BE2C (cell line): ENCODE results near the gene PPP1R18.

Source experiments
- DNase-seq: peaks from one replicate; pipeline ENCODE4 v3.0.0-alpha.2; 2020
- H3K27me3 ChIP-seq: fragments of 250-450 bp; sonication (Bioruptor Pico); 2 replicates; pipeline ENCODE4 v1.5.1; 2020; ENCODE audit warnings: mild to moderate bottlenecking
- H3K36me3 ChIP-seq: fragments of 250-450 bp; sonication (Bioruptor Pico); 2 replicates; pipeline ENCODE4 v1.5.1; 2020; ENCODE audit warnings: mild to moderate bottlenecking
- H3K4me1 ChIP-seq: fragments of 250-450 bp; sonication (Bioruptor Pico); 2 replicates; pipeline ENCODE4 v1.5.1; 2020
- H3K4me3 ChIP-seq: 2 replicates; pipeline ENCODE4 v1.5.1; 2011; ENCODE audit warnings: low read depth, low read length
- H3K9me3 ChIP-seq: fragments of 250-450 bp; sonication (Bioruptor Pico); 2 replicates; pipeline ENCODE4 v1.5.1; 2020
- CTCF ChIP-seq: IDR thresholded peaks from 2 replicates; pipeline ENCODE4 v1.5.1; 2012; ENCODE audit warnings: mild to moderate bottlenecking, low read depth, low read length

Gene PPP1R18

GRCh38 chr6:30709101-30709868, 22.8 kb upstream of the PPP1R18 start:
- Histone ChIP-seq H3K4me3 (no peak overlapping the region), H3K36me3 (peaks cover 57% of the 10 kb centered on the region), H3K9me3 (no peaks in the 10 kb centered on the region), H3K27me3 (no peaks in the 10 kb centered on the region), H3K4me1 (no peaks in the 10 kb centered on the region)
- DNase-seq, result no peak
- TF ChIP-seq CTCF, result no peak

- TF ChIP-seq CTCF, result no peak
- no peak for DNase-seq
- H3K4me1 ChIP-seq, result no peaks in the 10 kb centered on the region
- no peaks in the 10 kb centered on the region for H3K9me3 ChIP-seq
- H3K4me3 ChIP-seq, result no peak overlapping the region
- no peaks in the 10 kb centered on the region for H3K27me3 ChIP-seq
- H3K36me3 ChIP-seq, result peaks cover 45% of the 10 kb centered on the region
These were observed 20.9 kb upstream of the PPP1R18 start for GRCh38 chr6:30707281-30707850.

GRCh38 chr6:30705620-30706019, 19.2 kb upstream of the PPP1R18 start:
- DNase-seq, result no peak
- no peaks in the 10 kb centered on the region for H3K4me1 ChIP-seq
- H3K9me3 ChIP-seq, result no peaks in the 10 kb centered on the region
- no peaks in the 10 kb centered on the region for H3K27me3 ChIP-seq
- H3K4me3 ChIP-seq, result no peak overlapping the region
- no peak for TF ChIP-seq CTCF
- H3K36me3 ChIP-seq, result peaks cover 28% of the 10 kb centered on the region

- TF ChIP-seq CTCF, result no peak
- H3K4me3 ChIP-seq, result no peak overlapping the region
- H3K36me3 ChIP-seq, result peaks cover 12% of the 10 kb centered on the region
- no peak for DNase-seq
- H3K4me1 ChIP-seq, result no peaks in the 10 kb centered on the region
- no peaks in the 10 kb centered on the region for H3K9me3 ChIP-seq
- H3K27me3 ChIP-seq, result no peaks in the 10 kb centered on the region
These were observed 17.4 kb upstream of the PPP1R18 start for GRCh38 chr6:30703821-30704220.

- no peaks in the 10 kb centered on the region for H3K9me3 ChIP-seq
- DNase-seq, result no peak
- no peaks in the 10 kb centered on the region for H3K4me1 ChIP-seq
- H3K36me3 ChIP-seq, result peaks cover 7% of the 10 kb centered on the region
- TF ChIP-seq CTCF, result no peak
- H3K4me3 ChIP-seq, result no peak overlapping the region
- H3K27me3 ChIP-seq, result no peaks in the 10 kb centered on the region
These were observed 16.6 kb upstream of the PPP1R18 start for GRCh38 chr6:30703011-30703410.

GRCh38 chr6:30700340-30700739, 13.9 kb upstream of the PPP1R18 start:
- no peak for DNase-seq
- Histone ChIP-seq H3K4me1 (no peaks in the 10 kb centered on the region), H3K9me3 (no peaks in the 10 kb centered on the region), H3K27me3 (no peaks in the 10 kb centered on the region), H3K4me3 (no peak overlapping the region), H3K36me3 (peaks cover 4% of the 10 kb centered on the region)
- no peak for TF ChIP-seq CTCF
